ENCODE data around the gene ITPR2.

The ITPR2 gene

GRCh38 chr12:26728205-26729050, 104.6 kb downstream of the ITPR2 start:
- Histone ChIP-seq H2AFZ (ENCODE audit: low read length) (no peak overlapping the region), H3K4me2 (ENCODE audit: low read depth, low read length) (no peak overlapping the region), H3K27ac (ENCODE audit: low read length) (no peak overlapping the region), H3K27me3 (replicated peaks; ENCODE audit: insufficient read depth, low read length) (no peaks in the 10 kb centered on the region), H3K9me2 (replicated peaks; ENCODE audit: insufficient read depth, low read length) (no peaks in the 10 kb centered on the region), H3K9me3 (replicated peaks; ENCODE audit: insufficient read depth, low read length) (no peaks in the 10 kb centered on the region), H4K20me1 (ENCODE audit: insufficient read depth, low read length) (no peaks in the 10 kb centered on the region), H3F3A (ENCODE audit: insufficient read depth, low read length) (peaks cover 7% of the 10 kb centered on the region; the same call in 1 of the 2 replicates), H3K4me1 (ENCODE audit: low read length) (peaks cover 26% of the 10 kb centered on the region), H3K79me2 (ENCODE audit: low read length) (peaks cover 9% of the 10 kb centered on the region; the same call in 1 of the 2 replicates), H3K9ac (ENCODE audit: low read length) (no peak overlapping the region), H3K4me3 (ENCODE audit: low read length) (no peak overlapping the region), H3K36me3 (replicated peaks; ENCODE audit: insufficient read depth, low read length) (no peaks in the 10 kb centered on the region)
- TF ChIP-seq CTCF (IDR thresholded peaks at IDR 0.05; ENCODE audit: low read length) = no peak
- no peak for TF ChIP-seq EZH2 (optimal IDR thresholded peaks at IDR 0.05; ENCODE audit: low read depth, low read length)
- TF ChIP-seq EZH2phosphoT487 (IDR thresholded peaks at IDR 0.05; ENCODE audit: low read length) = no peak
- no peak for DNase-seq

GRCh38 chr12:26727482-26728204, 105.4 kb downstream of the ITPR2 start:
- Histone ChIP-seq H3K4me1 (ENCODE audit: low read length) (peaks cover 30% of the 10 kb centered on the region), H2AFZ (ENCODE audit: low read length) (no peak overlapping the region), H3F3A (ENCODE audit: insufficient read depth, low read length) (peaks cover 10% of the 10 kb centered on the region; the same call in 1 of the 2 replicates), H3K27ac (ENCODE audit: low read length) (no peak overlapping the region), H4K20me1 (ENCODE audit: insufficient read depth, low read length) (no peaks in the 10 kb centered on the region), H3K27me3 (replicated peaks; ENCODE audit: insufficient read depth, low read length) (no peaks in the 10 kb centered on the region), H3K79me2 (ENCODE audit: low read length) (peaks cover 9% of the 10 kb centered on the region; the same call in 1 of the 2 replicates), H3K9me3 (replicated peaks; ENCODE audit: insufficient read depth, low read length) (no peaks in the 10 kb centered on the region), H3K9me2 (replicated peaks; ENCODE audit: insufficient read depth, low read length) (no peaks in the 10 kb centered on the region), H3K36me3 (replicated peaks; ENCODE audit: insufficient read depth, low read length) (no peaks in the 10 kb centered on the region), H3K4me3 (ENCODE audit: low read length) (no peak overlapping the region), H3K4me2 (ENCODE audit: low read depth, low read length) (no peak overlapping the region), H3K9ac (ENCODE audit: low read length) (no peak overlapping the region)
- DNase-seq = no peak
- TF ChIP-seq CTCF (IDR thresholded peaks at IDR 0.05; ENCODE audit: low read length) (no peak), EZH2phosphoT487 (IDR thresholded peaks at IDR 0.05; ENCODE audit: low read length) (no peak), EZH2 (optimal IDR thresholded peaks at IDR 0.05; ENCODE audit: low read depth, low read length) (no peak)

- DNase-seq = no peak
- no peak overlapping the region for H3K9ac ChIP-seq (ENCODE audit: low read length)
- no peak overlapping the region for H3K4me2 ChIP-seq (ENCODE audit: low read depth, low read length)
- H3K4me3 ChIP-seq (ENCODE audit: low read length) = no peak overlapping the region
- H2AFZ ChIP-seq (ENCODE audit: low read length) = no peak overlapping the region
- H3K36me3 ChIP-seq (replicated peaks; ENCODE audit: insufficient read depth, low read length) = no peaks in the 10 kb centered on the region
- H3F3A ChIP-seq (ENCODE audit: insufficient read depth, low read length) = 0 out of 2 replicates have a peak, but pooled peaks cover 5% of the 10 kb centered on the region
- H3K27ac ChIP-seq (ENCODE audit: low read length) = no peak overlapping the region
- peaks cover 24% of the 10 kb centered on the region for H3K4me1 ChIP-seq (ENCODE audit: low read length)
- TF ChIP-seq CTCF (IDR thresholded peaks at IDR 0.05; ENCODE audit: low read length) (no peak), EZH2phosphoT487 (IDR thresholded peaks at IDR 0.05; ENCODE audit: low read length) (no peak), EZH2 (optimal IDR thresholded peaks at IDR 0.05; ENCODE audit: low read depth, low read length) (no peak)
- H3K27me3 ChIP-seq (replicated peaks; ENCODE audit: insufficient read depth, low read length) = no peaks in the 10 kb centered on the region
- H3K9me2 ChIP-seq (replicated peaks; ENCODE audit: insufficient read depth, low read length) = no peaks in the 10 kb centered on the region
- H3K79me2 ChIP-seq (ENCODE audit: low read length) = peaks cover 9% of the 10 kb centered on the region; the same call in 1 of the 2 replicates
- H3K9me3 ChIP-seq (replicated peaks; ENCODE audit: insufficient read depth, low read length) = no peaks in the 10 kb centered on the region
- no peaks in the 10 kb centered on the region for H4K20me1 ChIP-seq (ENCODE audit: insufficient read depth, low read length)
Measured at GRCh38 chr12:26726956-26727355, 106.0 kb downstream of the ITPR2 start.

Data from MM.1S (cell line).